ENCODE measurements around the gene EIPR1.

EIPR1 gene

GRCh38 chr2:3236300-3237045 lies 141.1 kb downstream of the EIPR1 start:
- H3K27me3 ChIP-seq (ENCODE audit: insufficient read depth, low read length), result no peaks in the 10 kb centered on the region
- no peaks in the 10 kb centered on the region for H3K4me1 ChIP-seq (ENCODE audit: insufficient read depth, low read length)
- no peak overlapping the region for H3K4me3 ChIP-seq (ENCODE audit: low read length)
- no peak overlapping the region for H2AFZ ChIP-seq (ENCODE audit: low read depth, low read length)
- peaks cover 2% of the 10 kb centered on the region for H3K36me3 ChIP-seq (ENCODE audit: insufficient read depth, low read length)
- no peaks in the 10 kb centered on the region for H3K9me3 ChIP-seq (ENCODE audit: low read length)

- H3K4me1 ChIP-seq (ENCODE audit: insufficient read depth, low read length), result no peaks in the 10 kb centered on the region
- peaks cover 2% of the 10 kb centered on the region for H3K36me3 ChIP-seq (ENCODE audit: insufficient read depth, low read length)
- no peak overlapping the region for H3K4me3 ChIP-seq (ENCODE audit: low read length)
- H3K9me3 ChIP-seq (ENCODE audit: low read length), result peaks cover 3% of the 10 kb centered on the region
- no peak overlapping the region for H2AFZ ChIP-seq (ENCODE audit: low read depth, low read length)
- no peaks in the 10 kb centered on the region for H3K27me3 ChIP-seq (ENCODE audit: insufficient read depth, low read length)
Observed at GRCh38 chr2:3233877-3234276, 143.7 kb downstream of the EIPR1 start.

GRCh38 chr2:3229221-3229620 lies 148.4 kb downstream of the EIPR1 start:
- peaks cover 14% of the 10 kb centered on the region for H3K9me3 ChIP-seq (ENCODE audit: low read length)
- no peaks in the 10 kb centered on the region for H3K4me1 ChIP-seq (ENCODE audit: insufficient read depth, low read length)
- H3K4me3 ChIP-seq (ENCODE audit: low read length), result no peak overlapping the region
- peaks cover 2% of the 10 kb centered on the region for H3K36me3 ChIP-seq (ENCODE audit: insufficient read depth, low read length)
- H2AFZ ChIP-seq (ENCODE audit: low read depth, low read length), result no peak overlapping the region
- no peaks in the 10 kb centered on the region for H3K27me3 ChIP-seq (ENCODE audit: insufficient read depth, low read length)

- H3K4me1 ChIP-seq (ENCODE audit: insufficient read depth, low read length), result no peaks in the 10 kb centered on the region
- peaks cover 20% of the 10 kb centered on the region for H3K9me3 ChIP-seq (ENCODE audit: low read length)
- no peak overlapping the region for H3K4me3 ChIP-seq (ENCODE audit: low read length)
- no peaks in the 10 kb centered on the region for H3K36me3 ChIP-seq (ENCODE audit: insufficient read depth, low read length)
- H3K27me3 ChIP-seq (ENCODE audit: insufficient read depth, low read length), result no peaks in the 10 kb centered on the region
- no peak overlapping the region for H2AFZ ChIP-seq (ENCODE audit: low read depth, low read length)
Observed at GRCh38 chr2:3224681-3225080, 152.9 kb downstream of the EIPR1 start.

- Histone ChIP-seq H3K4me3 (ENCODE audit: low read length) (no peak overlapping the region), H3K9me3 (ENCODE audit: low read length) (peaks cover 20% of the 10 kb centered on the region), H3K36me3 (ENCODE audit: insufficient read depth, low read length) (no peaks in the 10 kb centered on the region), H2AFZ (ENCODE audit: low read depth, low read length) (no peak overlapping the region), H3K27me3 (ENCODE audit: insufficient read depth, low read length) (no peaks in the 10 kb centered on the region), H3K4me1 (ENCODE audit: insufficient read depth, low read length) (no peaks in the 10 kb centered on the region)
Observed at GRCh38 chr2:3223080-3223923, 154.3 kb downstream of the EIPR1 start.

GRCh38 chr2:3222636-3223035 lies 155.0 kb downstream of the EIPR1 start:
- no peak overlapping the region for H3K4me3 ChIP-seq (ENCODE audit: low read length)
- no peak overlapping the region for H2AFZ ChIP-seq (ENCODE audit: low read depth, low read length)
- no peaks in the 10 kb centered on the region for H3K4me1 ChIP-seq (ENCODE audit: insufficient read depth, low read length)

GRCh38 chr2:3219536-3219935 lies 158.1 kb downstream of the EIPR1 start:
- Histone ChIP-seq H3K4me3 (ENCODE audit: low read length) (no peak overlapping the region), H3K36me3 (ENCODE audit: insufficient read depth, low read length) (no peaks in the 10 kb centered on the region), H3K27me3 (ENCODE audit: insufficient read depth, low read length) (no peaks in the 10 kb centered on the region), H3K4me1 (ENCODE audit: insufficient read depth, low read length) (no peaks in the 10 kb centered on the region), H3K9me3 (ENCODE audit: low read length) (peaks cover 13% of the 10 kb centered on the region), H2AFZ (ENCODE audit: low read depth, low read length) (no peak overlapping the region)

More at GRCh38 chr2:3222636-3223035, 155.0 kb downstream of the EIPR1 start:
- peaks cover 18% of the 10 kb centered on the region for H3K9me3 ChIP-seq (ENCODE audit: low read length)
- H3K27me3 ChIP-seq (ENCODE audit: insufficient read depth, low read length), result no peaks in the 10 kb centered on the region
- H3K36me3 ChIP-seq (ENCODE audit: insufficient read depth, low read length), result no peaks in the 10 kb centered on the region

GRCh38 chr2:3217646-3218045 lies 160.0 kb downstream of the EIPR1 start:
- Histone ChIP-seq H3K4me3 (ENCODE audit: low read length) (no peak overlapping the region), H2AFZ (ENCODE audit: low read depth, low read length) (no peak overlapping the region), H3K9me3 (ENCODE audit: low read length) (peaks cover 5% of the 10 kb centered on the region), H3K4me1 (ENCODE audit: insufficient read depth, low read length) (no peaks in the 10 kb centered on the region), H3K36me3 (ENCODE audit: insufficient read depth, low read length) (no peaks in the 10 kb centered on the region), H3K27me3 (ENCODE audit: insufficient read depth, low read length) (no peaks in the 10 kb centered on the region)

GRCh38 chr2:3216841-3217495 lies 160.7 kb downstream of the EIPR1 start:
- no peak overlapping the region for H3K4me3 ChIP-seq (ENCODE audit: low read length)
- no peaks in the 10 kb centered on the region for H3K27me3 ChIP-seq (ENCODE audit: insufficient read depth, low read length)
- no peaks in the 10 kb centered on the region for H3K4me1 ChIP-seq (ENCODE audit: insufficient read depth, low read length)
- no peaks in the 10 kb centered on the region for H3K36me3 ChIP-seq (ENCODE audit: insufficient read depth, low read length)
- H2AFZ ChIP-seq (ENCODE audit: low read depth, low read length), result no peak overlapping the region
- H3K9me3 ChIP-seq (ENCODE audit: low read length), result peaks cover 3% of the 10 kb centered on the region

- Histone ChIP-seq H3K27me3 (ENCODE audit: insufficient read depth, low read length) (no peaks in the 10 kb centered on the region), H2AFZ (ENCODE audit: low read depth, low read length) (no peak overlapping the region), H3K9me3 (ENCODE audit: low read length) (no peaks in the 10 kb centered on the region), H3K4me1 (ENCODE audit: insufficient read depth, low read length) (no peaks in the 10 kb centered on the region), H3K36me3 (ENCODE audit: insufficient read depth, low read length) (peaks cover 4% of the 10 kb centered on the region), H3K4me3 (ENCODE audit: low read length) (no peak overlapping the region)
Observed at GRCh38 chr2:3214806-3215404, 162.7 kb downstream of the EIPR1 start.

- Histone ChIP-seq H3K4me3 (ENCODE audit: low read length) (no peak overlapping the region), H3K9me3 (ENCODE audit: low read length) (no peaks in the 10 kb centered on the region), H3K36me3 (ENCODE audit: insufficient read depth, low read length) (peaks cover 4% of the 10 kb centered on the region), H3K4me1 (ENCODE audit: insufficient read depth, low read length) (no peaks in the 10 kb centered on the region), H2AFZ (ENCODE audit: low read depth, low read length) (no peak overlapping the region), H3K27me3 (ENCODE audit: insufficient read depth, low read length) (no peaks in the 10 kb centered on the region)
Observed at GRCh38 chr2:3214065-3214464, 163.6 kb downstream of the EIPR1 start.

GRCh38 chr2:3212984-3213383 lies 164.6 kb downstream of the EIPR1 start:
- Histone ChIP-seq H3K9me3 (ENCODE audit: low read length) (no peaks in the 10 kb centered on the region), H3K36me3 (ENCODE audit: insufficient read depth, low read length) (peaks cover 4% of the 10 kb centered on the region), H2AFZ (ENCODE audit: low read depth, low read length) (no peak overlapping the region), H3K4me3 (ENCODE audit: low read length) (no peak overlapping the region), H3K27me3 (ENCODE audit: insufficient read depth, low read length) (no peaks in the 10 kb centered on the region), H3K4me1 (ENCODE audit: insufficient read depth, low read length) (no peaks in the 10 kb centered on the region)

- Histone ChIP-seq H3K9me3 (ENCODE audit: low read length) (no peaks in the 10 kb centered on the region), H2AFZ (ENCODE audit: low read depth, low read length) (no peak overlapping the region), H3K4me3 (ENCODE audit: low read length) (no peak overlapping the region), H3K4me1 (ENCODE audit: insufficient read depth, low read length) (no peaks in the 10 kb centered on the region), H3K36me3 (ENCODE audit: insufficient read depth, low read length) (peaks cover 4% of the 10 kb centered on the region), H3K27me3 (ENCODE audit: insufficient read depth, low read length) (no peaks in the 10 kb centered on the region)
Observed at GRCh38 chr2:3212061-3212362, 165.6 kb downstream of the EIPR1 start.
